Stimulated activated CD4-positive, alpha-beta T cell treated with anti-CD3 and anti-CD28 coated beads, Interleukin-4, amount 100 ng/mL, for 24 hours (primary cell): Measurements from ENCODE around the gene CMYA5.
"Not testable (repeated sequence)": the region's sequence is repeated elsewhere in the genome, so short reads cannot be mapped to it uniquely, and the experiment has no call there.

ENCODE experiments used
- DNase-seq: peaks from one replicate; pipeline ENCODE4 v3.0.0-alpha.2; 2020

The CMYA5 gene

DNA sequence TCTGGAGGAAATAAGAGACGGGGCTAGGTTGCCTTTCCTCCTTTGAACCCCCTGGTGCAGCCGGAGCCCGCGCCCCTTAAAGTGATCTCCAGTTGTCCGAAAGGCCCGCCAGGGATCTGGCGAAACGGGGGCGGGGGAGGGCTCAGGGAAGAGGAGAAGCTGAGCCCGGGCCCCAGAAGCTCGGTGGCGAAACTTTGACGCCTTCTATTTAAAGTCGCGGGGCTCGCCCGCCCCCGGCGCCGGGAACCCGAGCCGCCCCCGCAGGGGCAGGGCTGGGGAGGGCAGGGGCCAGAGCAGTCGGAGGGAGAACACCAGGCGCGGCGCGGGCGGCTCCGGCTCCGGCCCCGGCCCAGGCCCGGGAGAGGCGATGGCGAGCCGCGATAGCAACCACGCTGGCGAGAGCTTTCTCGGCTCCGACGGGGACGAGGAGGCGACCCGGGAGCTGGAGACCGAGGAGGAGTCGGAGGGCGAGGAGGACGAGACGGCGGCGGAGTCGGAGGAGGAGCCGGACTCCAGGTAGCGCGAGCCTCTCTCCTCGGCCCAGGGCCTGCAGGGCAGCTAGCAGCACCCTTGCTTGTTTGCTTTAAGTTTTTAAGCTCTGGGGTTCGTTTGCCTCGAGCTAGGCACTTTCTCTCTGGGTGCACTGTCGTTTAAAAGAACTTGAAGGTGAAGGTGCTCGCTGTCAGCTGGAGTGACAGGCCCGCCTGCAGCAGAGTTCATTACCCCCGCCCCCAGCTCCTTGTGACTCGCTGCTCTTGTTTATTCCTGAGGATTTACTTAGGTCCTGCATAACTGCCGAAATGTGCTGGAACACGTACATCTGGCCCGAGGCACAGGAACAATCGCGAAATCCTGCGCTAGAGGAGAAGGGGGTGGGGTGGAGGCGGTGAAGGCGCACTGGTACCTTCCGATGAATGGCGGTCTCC is at the start of gene CMYA5:
CMYA5 (plus strand) TSS at position 296 of the 926 bp plus-strand sequence; CDS start at position 368, 72 bp downstream.
- no peak for DNase-seq

DNA sequence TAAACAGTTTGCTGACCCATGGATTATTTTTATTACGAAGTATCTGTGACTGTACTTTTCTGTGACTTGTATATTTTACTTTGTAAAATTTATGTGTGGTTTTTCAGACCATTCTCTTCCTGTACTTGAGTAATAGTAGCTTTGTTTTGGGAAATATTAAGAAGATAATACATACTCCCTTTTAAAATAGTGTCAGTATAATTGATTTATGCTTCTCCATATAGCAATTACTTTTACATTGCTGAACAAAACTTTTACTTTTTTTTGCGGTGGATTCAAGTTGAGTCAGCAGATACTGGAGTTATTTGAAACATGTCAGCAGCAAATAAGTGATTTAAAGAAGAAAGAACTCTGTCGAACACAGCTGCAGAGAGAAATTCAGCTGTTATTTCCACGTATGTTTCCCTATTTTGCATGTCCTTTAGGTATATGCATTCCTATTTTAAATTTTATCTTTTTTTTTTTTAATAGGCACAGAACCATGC is 49.0 kb upstream of the CMYA5 start:
- no peak for DNase-seq

DNA sequence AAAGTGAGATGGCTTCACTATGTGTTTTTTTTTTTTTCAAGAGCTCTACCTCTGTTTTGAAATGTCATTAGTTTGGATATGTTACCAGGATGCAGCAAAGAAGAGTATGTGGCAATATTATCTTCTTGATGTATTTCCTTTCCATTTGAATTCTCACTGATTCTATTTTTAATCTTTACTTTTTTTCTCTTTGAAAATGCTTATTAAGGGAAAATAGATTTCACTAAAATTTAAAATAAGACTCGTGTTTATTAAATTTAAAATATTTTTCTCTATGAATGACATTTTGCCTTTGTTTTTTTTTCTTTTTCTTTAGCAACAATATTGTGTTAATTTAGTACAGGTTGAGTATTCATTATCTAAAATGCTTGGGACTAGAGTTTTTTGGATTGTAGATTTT is 48.2 kb upstream of the CMYA5 start:
- no peak for DNase-seq

DNA sequence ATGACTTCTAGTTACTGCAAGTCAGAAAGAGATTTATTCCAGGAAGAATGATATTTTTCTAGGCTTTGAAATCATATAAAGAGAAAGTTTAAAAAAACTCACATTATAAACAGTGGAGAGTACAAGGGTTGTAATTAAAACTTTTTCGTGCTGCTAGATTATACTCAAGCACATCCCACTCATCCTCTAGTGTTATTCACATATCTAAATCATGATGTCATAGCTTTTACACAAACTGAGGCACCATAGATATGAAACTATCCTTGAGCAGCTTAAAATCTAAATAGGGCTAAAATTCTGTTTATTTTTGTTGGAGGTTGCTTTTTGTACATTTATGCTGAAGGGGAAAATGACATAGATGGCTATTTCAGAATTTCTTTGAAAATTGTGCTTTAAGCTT is 47.4 kb upstream of the CMYA5 start:
- DNase-seq = no peak

DNA sequence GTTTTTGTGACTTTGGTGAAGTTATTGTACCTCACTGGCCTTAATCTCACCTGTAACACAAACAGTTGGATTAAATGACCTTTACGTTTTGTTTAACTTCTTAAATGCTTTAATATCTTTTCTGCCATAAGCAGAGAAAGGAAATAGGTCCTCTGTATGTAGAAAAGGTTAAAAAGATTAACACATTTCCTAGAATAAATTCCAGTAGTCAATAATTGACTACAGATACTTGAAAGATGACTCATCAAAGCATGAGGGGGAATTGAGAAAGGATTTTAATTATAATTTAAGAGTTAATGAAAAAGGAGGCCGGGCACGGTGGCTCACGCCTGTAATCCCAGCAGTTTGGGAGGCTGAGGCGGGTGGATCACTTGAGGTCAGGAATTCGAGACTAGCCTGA is 35.8 kb upstream of the CMYA5 start:
- DNase-seq = no peak

DNA sequence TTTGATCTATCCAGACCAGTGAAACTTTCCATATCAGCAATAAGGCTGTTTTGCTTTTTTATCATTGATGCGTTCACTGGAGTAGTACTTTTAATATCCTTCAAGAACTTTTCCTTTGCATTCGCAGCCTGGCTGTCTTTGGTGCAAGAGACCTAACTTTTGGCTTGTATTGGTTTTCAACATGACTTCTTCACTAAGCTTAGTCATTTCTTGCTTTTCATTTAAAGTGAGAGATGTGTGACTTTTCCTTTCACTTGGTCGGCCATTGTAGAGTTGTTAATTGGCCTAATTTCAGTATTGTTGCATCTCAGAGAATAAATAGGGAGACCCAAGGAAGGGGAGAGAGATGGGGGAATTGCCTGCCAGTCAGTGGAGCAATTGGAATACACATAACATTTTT is 26.4 kb upstream of the CMYA5 start:
- no peak for DNase-seq

DNA sequence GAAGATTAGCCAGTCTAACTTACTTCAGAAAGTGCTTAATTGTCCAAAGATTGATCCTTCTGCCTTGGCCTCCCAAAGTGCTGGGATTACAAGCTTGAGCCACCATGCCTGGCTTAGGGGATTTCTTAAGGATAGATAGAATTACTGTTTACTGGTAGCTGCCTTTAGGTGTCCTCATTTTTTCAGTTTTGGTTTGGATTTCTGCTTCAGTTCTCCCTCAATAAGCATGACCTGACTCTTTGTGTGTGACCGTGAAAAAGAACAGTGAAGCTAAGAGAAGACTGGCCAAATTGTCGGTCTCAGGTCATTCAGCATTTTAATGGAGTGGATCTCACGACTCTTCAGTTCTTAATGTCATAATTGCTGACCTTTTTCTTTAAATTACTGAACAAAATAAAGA is 22.9 kb upstream of the CMYA5 start:
- DNase-seq = no peak

DNA sequence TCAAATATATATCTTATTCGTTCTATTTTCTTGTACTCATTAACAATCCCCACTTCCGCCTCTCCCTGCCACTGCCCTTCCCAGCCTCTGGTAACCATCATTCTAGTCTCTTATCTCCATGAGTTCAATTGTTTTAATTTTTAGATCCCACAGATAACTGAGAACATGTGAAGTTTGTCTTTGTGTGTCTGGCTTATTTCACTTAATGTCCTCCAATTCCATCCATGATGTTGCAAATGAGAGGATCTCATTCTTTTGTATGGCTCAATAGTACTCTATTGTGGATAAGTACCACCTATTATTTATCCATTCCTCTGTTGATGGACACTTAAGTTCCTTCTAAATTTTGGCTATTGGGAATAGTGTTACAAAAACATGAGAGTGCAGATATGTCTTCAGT is 17.2 kb upstream of the CMYA5 start:
- DNase-seq = no peak

DNA sequence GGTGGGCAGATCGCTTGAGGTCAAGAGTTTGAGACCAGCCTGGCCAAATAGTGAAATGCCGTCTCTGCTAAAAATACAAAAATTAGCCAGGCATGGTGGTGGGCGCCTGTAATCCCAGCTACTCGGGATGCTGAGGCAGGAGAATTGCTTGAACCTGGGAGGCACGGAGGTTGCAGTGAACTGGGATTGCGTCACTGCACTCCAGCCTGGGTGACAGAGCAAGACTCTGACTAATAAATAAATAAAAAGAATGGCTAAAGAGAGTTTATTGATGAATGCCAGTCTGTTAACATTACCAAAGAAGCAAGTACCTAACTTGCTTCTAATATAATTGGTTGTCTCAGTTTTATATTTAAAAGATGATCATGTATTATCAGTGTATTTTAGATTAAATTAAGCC is 13.3 kb upstream of the CMYA5 start:
- not testable (repeated sequence) for DNase-seq

DNA sequence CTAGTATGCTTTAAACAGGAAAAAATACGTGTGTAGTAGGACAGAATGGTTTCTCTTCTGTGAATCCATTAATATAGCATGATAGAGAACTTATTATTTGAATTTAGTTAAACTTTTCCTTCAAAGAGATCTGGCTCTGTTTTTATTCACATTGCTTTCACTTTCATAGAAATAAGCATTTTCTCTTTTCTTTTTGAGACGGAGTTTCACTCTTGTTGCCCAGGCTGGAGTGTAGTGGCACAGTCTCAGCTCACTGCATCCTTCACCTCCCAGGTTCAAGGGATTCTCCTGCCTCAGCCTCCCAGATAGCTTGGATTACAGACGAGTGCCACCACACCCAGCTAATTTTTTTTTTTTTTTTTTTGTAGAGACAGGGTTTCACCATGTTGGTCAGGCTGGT is 7.5 kb upstream of the CMYA5 start:
- DNase-seq = not testable (repeated sequence)

DNA sequence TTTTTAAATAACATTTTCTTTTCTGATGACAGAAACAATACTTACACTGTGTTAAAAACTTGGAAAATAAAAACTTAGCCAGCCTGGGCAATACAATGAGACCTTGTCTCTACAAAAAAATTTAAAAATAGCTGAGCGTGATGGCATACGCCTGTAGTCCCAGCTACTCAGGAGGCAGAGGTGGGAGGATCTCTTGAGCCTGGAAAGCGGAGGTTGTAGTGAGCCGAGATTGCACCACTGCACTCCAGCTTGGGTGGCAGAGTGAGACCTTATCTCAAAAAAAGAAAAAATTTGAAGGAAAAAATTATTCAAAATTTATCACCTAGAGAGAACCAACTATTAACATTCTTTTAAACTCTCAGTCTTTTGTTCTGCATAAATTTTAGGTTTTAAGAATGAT is 4.9 kb upstream of the CMYA5 start:
- DNase-seq = no peak

DNA sequence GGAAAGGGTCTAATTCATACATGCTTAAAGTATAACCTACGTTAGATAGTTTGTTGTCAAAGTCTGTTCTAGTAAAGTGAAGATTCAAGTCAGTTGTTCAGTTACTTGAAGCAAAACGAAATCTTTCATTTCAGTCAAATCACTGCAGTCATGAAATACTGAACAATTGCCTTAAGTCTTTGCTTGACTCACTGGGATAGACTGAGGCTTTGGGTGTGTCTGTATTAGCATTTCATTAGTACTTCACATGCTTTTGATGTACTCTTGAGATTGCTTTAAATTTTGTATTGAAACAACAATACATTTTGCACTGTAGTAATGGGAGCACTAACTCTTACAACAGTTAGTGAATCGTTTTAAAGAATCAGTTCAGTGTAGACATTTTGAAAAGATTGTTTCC is 4.0 kb upstream of the CMYA5 start:
- DNase-seq = no peak

DNA sequence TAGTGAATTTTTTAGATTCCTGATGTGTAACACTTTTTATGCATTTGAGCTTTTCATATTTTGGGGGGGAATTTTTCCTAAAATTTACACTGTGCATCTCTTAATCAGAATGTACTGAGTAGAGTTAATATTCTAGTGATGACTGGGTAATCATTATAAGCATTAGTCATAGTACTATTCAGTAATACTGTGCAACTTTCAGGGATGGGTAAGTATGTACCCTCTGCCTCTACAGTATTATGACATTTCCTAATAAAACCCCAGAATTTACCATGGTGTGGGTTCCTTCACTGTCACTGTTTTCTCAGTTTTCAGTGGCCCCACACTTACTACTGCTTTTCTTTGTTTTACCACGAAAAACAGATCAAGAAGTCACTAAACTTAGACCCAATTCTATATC is 2.8 kb upstream of the CMYA5 start:
- DNase-seq = no peak

DNA sequence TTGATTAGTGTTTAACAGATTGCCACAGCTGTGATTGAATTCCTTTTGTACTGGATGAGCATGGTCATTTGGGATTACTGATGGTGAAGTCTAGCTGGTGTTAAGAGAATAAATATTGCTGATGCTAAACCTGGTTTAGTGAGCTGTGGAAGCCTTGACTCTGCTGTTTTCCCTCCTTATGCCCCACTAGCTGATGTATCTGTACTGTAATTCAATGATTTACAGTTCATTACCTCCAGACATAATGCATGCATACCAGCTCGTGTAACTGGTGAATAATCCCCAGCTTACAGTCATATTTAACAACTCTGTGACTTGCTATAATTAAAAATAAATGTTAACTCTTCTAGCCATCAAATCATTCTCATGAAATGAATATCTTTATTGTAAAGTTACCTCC is 1.7 kb upstream of the CMYA5 start:
- no peak for DNase-seq

DNA sequence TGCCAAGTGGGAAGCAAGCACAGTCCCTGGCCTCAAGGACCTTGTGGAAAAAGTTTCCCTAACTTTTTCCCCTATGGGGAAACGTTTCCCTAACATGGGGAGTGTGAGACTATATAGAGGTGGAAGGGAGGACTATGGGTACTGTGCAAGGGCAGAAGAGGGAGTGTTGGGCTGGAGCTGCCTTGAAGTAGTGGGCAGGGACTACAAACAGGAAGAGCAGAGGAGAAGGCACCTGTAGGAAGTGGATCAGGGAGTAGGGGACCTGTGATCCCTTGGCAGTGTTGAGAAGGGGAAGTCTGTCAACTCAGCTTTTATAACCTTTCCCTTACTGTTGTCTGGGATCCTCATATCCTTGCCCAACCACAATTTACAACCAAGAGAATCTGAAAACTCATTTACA is 1.4 kb downstream of the CMYA5 start:
- DNase-seq = no peak

DNA sequence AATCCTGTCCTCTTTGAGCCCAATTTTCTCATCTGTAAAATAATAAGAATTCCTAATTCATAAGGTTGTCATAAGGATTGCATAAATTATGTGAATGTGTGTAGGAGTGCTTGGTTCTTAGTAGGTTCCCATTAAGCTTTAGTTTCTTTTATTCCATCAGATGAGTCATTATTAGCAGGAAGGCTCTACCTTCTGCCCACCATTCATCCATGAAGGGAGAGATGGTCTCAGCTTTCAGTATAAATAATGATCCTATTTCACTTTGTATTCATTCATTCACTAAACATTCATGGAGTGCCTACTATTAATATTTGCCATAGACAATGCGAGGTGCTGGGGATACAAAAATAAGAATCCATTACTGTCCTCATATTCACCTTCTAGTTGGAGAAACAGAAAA is 3.0 kb downstream of the CMYA5 start:
- no peak for DNase-seq

DNA sequence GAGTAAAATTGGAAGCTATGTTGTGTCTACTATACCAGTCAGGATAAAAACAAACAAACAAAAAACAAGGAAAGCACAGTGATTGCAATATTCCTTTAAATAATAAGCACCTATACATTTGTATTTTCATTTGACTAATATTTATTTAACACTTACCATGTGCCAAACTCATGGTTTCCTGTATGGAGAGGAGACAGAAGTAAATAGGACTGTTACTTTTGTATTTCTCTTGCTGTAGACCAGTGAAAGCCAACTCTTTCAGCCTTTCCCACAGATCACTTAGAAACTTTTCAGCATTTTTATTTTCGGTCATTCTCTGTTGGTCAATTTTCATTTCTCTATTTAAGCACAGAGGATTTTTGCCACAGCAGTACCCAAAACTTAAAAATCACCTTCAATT is 4.5 kb downstream of the CMYA5 start:
- no peak for DNase-seq

DNA sequence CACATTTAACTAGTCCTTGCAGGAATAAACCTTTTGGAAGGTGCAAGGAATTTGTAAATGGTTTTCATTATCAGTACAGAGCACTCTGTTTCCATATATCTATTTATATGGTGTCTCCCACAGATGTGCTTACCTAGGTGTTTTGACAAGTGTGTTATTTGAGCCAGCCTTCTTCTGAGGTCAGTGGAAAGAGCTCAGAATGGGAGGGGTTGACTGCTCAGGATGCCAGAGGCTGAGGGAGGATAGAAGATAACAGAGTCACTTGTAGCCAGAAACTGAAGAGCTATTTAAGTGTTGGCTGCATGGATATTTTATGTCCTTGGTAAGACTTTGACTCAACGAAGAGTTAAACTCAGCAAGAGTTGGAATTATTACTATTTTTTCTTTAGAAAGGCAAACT is 5.0 kb downstream of the CMYA5 start:
- no peak for DNase-seq

DNA sequence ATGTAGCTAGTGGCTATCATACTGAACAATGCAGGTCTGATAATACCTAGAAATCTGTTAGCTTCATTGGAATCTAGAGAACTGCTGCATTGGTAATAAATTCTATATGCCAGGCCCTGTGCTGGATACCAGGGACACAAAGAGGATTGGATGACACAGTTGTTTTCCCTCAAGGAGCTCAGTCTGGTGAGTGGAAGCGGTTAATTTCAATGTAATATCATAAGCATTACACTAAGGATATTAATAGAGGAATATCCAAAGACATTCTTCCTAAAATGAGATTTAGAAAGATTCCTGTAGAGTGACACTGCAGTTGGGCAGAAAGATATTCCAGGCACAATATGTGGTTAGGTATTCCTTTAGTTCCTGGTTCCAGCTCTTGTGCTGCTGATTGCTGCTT is 5.9 kb downstream of the CMYA5 start:
- DNase-seq = no peak

DNA sequence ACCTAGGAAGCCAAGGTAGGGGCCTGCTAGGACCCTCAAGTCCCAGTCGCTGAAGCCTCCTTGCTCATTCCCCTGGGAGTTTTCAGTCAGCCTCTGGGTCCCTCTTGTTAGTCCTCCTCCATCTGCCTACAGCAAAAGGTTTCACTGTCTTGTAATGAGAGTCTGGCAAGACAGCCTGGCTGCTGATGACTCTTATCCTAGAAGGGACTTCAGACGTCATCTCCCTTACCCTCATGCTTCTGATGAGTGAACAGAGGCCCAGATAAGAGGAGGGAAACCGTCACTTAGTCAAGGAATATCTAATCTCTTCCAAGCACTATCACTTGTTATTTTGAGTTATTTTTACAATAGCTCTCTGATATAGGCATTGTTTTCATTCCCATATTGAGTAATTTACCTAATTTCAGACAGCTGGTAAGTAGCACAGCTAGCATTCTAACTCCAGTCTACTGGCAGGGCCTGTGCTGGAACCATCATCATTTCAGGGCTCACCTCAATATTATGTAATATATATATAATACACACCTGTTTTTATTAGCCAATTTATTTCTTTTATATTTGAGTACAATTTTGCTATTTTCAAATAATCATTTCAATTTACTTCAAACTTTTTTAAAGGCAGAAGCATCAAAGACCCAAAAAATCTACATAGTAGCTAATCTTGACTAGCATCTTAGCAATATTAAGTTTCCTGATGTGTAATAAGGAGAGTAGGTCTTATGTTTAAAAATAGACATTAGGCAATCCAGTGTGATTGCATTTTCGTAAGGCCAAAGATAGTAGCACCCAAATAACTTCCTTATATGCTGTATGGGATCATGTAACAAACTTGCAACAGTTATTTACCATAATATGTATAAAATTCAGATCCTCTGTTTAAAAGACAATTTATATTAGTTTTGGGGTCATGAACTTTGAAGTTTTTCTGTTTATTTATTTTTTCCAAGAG is 7.9 kb downstream of the CMYA5 start:
- no peak for DNase-seq

DNA sequence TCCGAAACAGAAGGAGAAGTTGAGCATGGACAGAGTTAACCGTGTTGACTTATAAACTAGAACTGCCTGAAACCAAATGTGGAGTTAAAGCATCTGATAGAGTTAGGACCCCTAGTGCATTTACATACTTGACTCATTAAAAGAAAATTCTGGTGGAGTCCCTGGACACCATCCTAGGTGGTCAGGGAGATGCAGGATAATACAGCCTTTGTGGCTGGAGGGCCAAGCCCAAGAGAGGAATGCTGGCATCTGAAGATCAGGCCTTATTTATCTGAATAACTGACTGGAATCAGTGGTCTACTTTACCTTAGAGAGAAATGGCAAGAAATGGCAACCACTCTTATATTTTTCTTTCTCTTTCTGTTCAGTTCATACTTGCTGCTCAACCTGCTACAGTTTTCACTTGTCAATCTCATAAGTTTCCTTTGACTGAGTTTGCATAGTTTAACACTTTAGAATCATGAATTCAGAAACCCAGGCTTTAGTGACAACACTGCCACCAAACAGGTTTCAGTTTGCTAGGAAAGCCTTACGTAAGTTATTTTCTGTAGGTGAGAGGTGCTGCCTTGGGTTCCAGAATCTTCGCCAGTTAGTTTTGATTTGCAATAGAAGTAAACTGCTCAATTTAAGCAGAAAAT is 10.2 kb downstream of the CMYA5 start:
- DNase-seq = no peak

DNA sequence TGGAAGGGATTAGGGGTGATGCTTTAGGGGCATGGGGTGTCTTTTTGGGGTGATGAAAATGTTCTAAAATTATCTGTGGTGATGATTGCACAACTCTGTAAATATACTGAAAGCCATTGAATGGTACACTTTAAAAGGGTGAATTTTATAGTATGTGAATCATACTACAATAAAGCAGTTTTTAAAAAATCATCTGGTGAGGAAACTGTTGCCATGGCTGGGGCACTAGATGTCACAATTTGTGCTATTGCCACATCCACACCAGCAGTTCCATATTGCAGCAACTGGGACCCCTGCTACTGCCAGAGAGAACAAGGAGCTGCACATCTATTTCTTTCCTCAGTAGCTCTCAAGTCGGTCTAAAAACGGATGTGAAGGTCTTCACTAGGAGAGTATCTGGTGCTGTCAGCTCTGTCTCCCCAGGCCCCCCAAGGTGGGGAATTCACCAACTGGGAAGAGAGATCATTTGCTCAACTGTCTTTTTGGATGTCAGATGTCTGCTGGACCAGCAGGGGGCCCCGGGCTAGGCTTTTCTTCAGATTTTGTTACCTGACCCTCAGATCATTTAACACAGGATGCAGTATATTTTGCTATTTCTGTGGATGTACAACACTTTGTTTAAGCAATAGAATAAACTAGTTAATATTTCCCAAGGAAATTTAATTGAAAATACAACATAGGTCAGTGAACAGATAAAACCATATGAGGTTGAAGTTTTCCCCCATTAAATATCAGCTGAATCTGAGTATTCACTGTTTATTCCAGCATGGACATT is 13.2 kb downstream of the CMYA5 start:
- peak; percentile 26 for DNase-seq

DNA sequence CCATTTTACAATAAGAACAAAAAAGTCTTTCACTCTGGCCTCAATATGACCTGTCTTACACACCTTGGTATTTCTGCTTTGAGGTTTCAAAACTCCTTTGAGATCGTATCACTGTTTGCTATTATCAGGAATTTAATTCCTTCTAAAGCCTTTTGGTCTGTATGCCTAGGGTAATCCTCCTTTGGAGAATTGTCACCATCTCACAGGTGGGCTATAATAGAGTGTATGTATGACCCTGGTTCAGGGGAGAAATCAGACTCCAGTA is 13.7 kb downstream of the CMYA5 start:
- no peak for DNase-seq
